Measurements from ENCODE around the gene PROSER1. TPM values are rescaled to one million over a fixed set of nuclear protein-coding genes. Genes with fewer than 3 reads are reported as not detected.

PROSER1 gene
- total and polyA plus RNA-seq, 9 of the 15 experiments (the other 6 are each of a cell fraction or from before 2014, with no cell fraction given), result 9.2 to 36.2 (median 10.4) TPM

GRCh38 chr13:39037880-39038568 is at the start of gene PROSER1, which contains the start of gene NHLRC3 (continued):
- TF ChIP-seq ZNF395 (CRISPR knock-in tag; IDR thresholded peaks at IDR 0.05), result 0 out of 2 replicates have a peak, but pooled peaks have one; percentile 34
- TF ChIP-seq ZNF121 (CRISPR knock-in tag; conservative IDR thresholded peaks at IDR 0.05), result no peak
- peak; percentile 64; the same call in 1 of the 2 replicates for TF ChIP-seq LCOR (CRISPR knock-in tag; IDR thresholded peaks at IDR 0.05)
- TF ChIP-seq ELF1 (tag; IDR thresholded peaks at IDR 0.05), result peak; percentile 67
- TF ChIP-seq ZC3H11A (IDR thresholded peaks at IDR 0.05; ENCODE audit: low read depth, low read length), result no peak
- TF ChIP-seq PURB (CRISPR knock-in tag; IDR thresholded peaks at IDR 0.05; ENCODE audit: low read depth), result no peak
- no peak for TF ChIP-seq ZNF165 (CRISPR knock-in tag; IDR thresholded peaks at IDR 0.05; ENCODE audit: borderline replicate concordance)
- no peak for TF ChIP-seq RUNX1 (IDR thresholded peaks at IDR 0.05; ENCODE audit: low read depth)
- TF ChIP-seq PHF20 (IDR thresholded peaks at IDR 0.05; ENCODE audit: partially characterized antibody), result peak; percentile 64
- peak; percentile 89; the same call in 1 of the 2 replicates for TF ChIP-seq LARP7 (IDR thresholded peaks at IDR 0.05)
- TF ChIP-seq RBM17 (IDR thresholded peaks at IDR 0.05; ENCODE audit: borderline replicate concordance, low read depth, low read length), result no peak
- no peak for TF ChIP-seq RFX5 (IDR thresholded peaks at IDR 0.05; ENCODE audit: low read depth, low read length)
- no peak for TF ChIP-seq ZNF224 (CRISPR knock-in tag; IDR thresholded peaks at IDR 0.05)
- TF ChIP-seq NELFE (IDR thresholded peaks at IDR 0.05; ENCODE audit: insufficient read depth, insufficient read length), result no peak
- no peak for TF ChIP-seq RCOR1 (IDR thresholded peaks at IDR 0.05; ENCODE audit: borderline replicate concordance in 1 of 2, low read depth in 2 of 2, low read length in 2 of 2)
- no peak for TF ChIP-seq ZNF717 (CRISPR knock-in tag; IDR thresholded peaks at IDR 0.05)
- TF ChIP-seq MEIS2 (IDR thresholded peaks at IDR 0.05; ENCODE audit: partially characterized antibody), result no peak
- TF ChIP-seq CHD4 (IDR thresholded peaks at IDR 0.05; ENCODE audit: insufficient read depth, insufficient replicate concordance, low read depth, low read length, poor library complexity, severe bottlenecking), result no peak
- TF ChIP-seq, protein P1, sequence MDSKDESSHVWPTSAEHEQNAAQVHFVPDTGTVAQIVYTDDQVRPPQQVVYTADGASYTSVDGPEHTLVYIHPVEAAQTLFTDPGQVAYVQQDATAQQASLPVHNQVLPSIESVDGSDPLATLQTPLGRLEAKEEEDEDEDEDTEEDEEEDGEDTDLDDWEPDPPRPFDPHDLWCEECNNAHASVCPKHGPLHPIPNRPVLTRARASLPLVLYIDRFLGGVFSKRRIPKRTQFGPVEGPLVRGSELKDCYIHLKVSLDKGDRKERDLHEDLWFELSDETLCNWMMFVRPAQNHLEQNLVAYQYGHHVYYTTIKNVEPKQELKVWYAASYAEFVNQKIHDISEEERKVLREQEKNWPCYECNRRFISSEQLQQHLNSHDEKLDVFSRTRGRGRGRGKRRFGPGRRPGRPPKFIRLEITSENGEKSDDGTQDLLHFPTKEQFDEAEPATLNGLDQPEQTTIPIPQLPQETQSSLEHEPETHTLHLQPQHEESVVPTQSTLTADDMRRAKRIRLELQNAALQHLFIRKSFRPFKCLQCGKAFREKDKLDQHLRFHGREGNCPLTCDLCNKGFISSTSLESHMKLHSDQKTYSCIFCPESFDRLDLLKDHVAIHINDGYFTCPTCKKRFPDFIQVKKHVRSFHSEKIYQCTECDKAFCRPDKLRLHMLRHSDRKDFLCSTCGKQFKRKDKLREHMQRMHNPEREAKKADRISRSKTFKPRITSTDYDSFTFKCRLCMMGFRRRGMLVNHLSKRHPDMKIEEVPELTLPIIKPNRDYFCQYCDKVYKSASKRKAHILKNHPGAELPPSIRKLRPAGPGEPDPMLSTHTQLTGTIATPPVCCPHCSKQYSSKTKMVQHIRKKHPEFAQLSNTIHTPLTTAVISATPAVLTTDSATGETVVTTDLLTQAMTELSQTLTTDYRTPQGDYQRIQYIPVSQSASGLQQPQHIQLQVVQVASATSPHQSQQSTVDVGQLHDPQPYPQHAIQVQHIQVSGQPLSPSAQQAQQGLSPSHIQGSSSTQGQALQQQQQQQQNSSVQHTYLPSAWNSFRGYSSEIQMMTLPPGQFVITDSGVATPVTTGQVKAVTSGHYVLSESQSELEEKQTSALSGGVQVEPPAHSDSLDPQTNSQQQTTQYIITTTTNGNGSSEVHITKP (IDR thresholded peaks at IDR 0.05; ENCODE audit: partially characterized antibody), result no peak
- TF ChIP-seq POLR2H (tag; IDR thresholded peaks at IDR 0.05; ENCODE audit: low read depth), result no peak
